Measurements from ENCODE around the gene CASP9.
"Not testable (repeated sequence)": the region's sequence is repeated elsewhere in the genome, so short reads cannot be mapped to it uniquely, and the experiment has no call there.

Gene CASP9

DNA sequence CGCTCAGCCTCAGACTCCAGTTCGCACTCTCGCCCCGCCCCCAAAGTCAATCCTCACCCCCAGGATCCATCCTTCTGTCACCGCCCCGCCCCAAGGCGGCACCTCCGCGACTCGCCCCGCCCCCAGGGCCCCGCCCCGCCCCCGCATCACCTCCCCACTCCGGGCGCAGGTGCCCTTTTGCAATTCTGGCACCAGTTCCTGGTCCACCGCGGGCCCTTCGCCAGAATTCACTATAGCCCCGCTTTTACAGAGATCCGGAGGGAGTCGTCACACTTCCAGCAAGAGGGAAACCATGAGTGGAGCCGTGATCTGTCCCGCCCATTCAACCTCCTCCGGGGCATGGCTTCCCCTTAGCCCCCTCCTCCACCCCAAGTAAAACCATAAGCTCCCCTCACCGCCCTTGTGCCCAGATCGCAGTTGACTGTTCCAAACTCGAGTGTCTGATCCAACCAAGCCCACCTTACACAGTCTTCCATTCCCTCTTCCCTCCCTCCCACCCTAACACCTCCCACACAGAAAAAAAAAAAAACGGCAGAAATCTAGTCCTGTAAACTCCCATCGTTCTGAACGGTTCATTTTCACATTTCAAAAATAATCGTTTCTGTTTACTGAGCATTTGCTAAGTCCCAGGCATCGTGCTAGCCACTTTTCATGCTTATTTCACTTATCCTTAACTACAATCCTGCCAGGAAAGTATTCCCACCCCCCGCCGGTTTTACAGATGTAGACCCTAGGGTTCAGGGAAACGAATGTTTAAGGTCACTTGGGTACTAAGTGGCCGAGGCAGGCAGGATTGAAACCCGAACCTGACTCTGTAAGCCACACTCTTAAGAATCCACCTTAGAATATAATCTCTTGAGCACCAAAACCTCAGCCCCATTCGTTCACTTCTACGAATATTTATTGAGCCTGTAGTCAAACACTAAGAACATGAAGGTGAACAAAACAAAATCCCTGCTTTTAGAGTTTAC is 1.3 kb upstream of the CASP9 start:
- no peak for DNase-seq

DNA sequence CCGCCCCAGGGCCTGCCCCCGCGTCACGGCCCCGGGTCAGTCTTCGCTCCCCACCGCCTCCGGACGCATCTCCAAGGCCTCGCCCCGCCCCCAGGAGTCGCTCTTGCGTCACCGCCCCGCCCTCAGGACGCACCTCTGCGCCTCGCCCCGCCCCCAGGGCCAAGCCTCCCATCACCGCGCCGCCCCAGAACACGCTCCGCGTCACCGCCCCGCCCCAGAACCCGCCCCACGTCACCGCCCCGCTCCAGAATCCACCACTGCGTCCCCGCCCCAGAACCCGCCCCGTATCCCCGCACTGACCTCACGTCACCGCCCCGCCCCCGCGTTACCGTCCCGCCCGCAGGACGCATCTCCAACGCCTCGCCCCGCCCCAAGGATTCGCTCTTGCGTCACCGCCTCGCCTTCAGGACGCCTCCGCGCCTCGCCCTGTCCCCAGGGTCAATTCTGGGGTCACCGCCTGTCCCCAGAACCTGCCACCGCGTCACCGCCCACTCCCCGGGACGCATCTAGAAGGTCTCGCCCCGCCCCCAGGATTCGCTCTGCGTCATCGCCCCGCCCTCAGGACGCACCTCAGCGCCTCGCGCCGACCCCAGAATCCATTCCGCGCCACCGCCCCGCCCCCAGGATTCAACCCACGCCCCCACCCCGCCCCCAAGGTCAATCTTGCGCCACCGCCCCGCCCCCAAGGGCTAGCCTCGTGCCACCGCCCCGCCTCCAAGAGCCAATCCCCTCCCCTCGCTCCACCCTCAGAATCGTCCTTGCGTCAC is 451 bp upstream of the CASP9 start:
- DNase-seq = peak; percentile 100

GRCh38 chr1:15523104-15524020 is 653 bp downstream of the CASP9 start:
- no peak for DNase-seq

GRCh38 chr1:15522551-15522950 is 1.5 kb downstream of the CASP9 start:
- no peak for DNase-seq

DNA sequence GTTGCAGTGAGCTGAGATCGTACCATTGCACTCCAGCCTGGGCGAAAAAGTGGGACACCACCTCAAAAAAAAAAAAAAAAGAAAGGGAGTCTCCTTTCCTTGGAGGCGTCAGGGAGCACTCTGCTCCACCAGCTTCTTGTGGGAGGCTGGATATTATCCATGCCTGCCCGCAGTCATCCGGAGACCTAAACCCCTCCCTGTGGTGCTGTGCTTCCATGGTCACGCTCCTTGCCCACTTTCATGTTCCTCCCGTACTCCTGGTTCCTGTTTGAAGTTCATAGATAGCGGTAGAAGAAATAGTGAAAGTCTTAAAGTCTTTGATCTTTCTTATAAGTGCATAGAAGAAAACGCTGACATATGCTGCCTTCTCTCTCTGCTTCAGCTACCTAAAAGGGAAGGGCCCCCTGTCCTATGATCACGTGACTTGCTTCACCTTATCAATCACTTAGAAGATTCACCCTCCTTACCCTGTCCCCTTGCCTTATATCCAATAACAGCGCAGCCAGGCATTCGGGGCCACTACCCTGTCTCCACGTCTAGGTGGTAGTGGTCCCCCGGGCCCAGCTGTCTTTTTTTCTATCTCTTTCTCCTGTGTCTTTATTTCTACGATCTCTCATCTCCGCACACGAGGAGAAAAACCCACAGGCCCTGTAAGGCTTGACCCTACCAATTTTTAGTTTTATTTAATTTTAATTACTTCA is 2.7 kb downstream of the CASP9 start:
- DNase-seq = not testable (repeated sequence)

DNA sequence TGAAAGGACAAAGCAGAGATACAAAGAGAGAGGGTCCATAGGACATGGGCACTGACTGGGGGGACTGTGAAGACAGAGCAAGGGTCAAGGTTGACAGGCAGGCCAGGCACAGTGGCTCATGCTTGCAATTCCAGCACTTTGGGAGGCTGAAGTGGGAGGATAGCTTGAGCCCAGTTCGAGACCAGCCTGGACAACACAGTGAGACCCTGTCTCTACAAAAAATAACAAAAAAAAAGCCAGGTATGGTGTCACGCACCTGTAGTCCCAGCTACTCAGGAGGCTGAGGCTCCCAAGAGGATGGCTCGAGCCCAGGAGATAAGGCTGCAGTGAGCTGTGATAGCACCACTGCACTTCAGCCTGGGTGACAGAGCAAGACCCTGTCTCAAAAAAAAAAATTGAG is 4.4 kb downstream of the CASP9 start:
- no peak for DNase-seq

DNA sequence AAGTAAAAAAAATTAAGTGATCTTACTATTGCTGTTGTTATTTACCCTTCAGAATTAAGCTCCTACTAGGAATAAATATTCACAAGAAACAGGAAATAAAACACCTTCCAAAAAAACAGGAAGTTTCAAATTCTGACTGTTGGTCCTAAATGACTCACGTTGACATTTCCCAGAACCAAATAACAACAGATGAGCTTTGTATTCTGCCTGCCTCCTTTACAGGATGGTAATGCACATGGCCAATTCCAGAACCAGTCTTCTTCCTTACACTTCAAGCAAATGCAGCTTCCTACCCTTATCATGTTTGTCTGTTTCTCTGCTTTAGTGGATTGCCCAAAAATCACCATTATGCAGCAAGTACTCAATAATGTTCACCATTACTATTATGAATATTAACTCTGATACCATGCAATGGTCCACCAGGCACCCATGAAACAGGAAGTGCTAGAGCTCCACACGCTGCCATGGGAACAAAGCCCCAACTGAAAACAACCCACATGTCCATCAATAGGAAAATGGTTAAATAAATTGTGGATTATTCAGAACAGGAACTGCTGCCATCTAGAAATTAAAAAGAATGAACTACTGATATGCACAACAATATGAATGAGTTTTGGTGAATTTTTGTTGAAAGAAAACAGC is 8.9 kb downstream of the CASP9 start:
- DNase-seq = no peak

GRCh38 chr1:15514557-15514956 is 9.5 kb downstream of the CASP9 start:
- not testable (repeated sequence) for DNase-seq

DNA sequence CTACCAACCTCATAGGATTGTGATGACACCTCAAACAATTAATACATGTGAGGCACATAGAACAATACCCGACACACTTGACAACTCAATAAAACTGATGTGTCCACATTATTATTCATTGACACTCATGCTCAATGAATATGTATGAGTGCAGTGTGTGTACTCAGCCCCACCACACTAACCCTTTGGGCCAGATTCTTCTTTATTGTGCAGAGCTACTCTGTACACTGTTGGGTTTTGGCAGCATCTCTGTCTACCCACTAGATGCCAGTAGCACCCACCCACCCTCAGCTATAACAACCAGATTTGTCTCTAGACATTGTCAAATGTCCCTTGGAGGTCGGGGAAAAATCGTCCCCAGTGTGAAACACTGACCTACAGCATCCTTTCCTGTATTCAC is 10.1 kb downstream of the CASP9 start:
- no peak for DNase-seq

DNA sequence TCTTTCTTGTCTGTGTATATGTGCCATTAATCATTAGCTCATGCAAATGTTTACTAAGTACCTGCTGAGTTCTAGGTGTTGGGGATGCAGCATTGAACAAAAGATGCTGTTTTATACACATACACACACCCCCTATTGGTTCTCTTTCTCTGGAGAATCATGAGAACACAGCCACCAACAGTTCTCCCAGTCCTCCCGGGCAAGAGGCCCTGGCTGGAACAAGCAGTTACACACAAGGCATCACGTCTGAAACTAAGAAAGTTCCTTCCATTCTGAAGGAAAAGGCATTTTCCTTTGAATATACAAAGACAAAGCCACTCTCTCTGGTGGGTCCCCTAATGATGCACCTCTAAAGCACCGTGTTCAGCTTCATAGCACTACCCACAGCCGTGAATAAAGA is 10.8 kb downstream of the CASP9 start:
- no peak for DNase-seq

GRCh38 chr1:15510611-15511405 is 13.2 kb downstream of the CASP9 start:
- no peak for DNase-seq

DNA sequence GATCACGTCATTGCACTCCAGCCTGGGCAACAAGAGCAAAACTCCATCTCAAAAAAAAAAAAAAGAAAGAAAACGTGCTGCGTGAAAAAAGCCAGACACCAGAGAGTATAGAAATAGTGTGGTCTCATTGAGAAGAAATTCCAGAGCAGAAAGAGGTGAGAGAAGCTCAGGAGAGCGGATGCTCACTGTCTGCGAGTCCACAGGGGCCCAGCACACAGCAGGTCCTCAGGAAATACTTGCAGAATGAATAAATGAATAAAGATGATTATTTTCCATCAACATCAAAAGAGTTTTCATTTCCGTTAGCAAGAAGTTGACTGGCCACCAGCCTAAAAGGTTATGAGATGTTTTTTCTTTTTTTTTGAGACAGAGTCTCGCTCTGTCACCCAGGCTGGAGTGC is 14.4 kb downstream of the CASP9 start:
- DNase-seq = no peak

- no peak for DNase-seq
Measured at GRCh38 chr1:15508700-15509487, 15.1 kb downstream of the CASP9 start.

DNA sequence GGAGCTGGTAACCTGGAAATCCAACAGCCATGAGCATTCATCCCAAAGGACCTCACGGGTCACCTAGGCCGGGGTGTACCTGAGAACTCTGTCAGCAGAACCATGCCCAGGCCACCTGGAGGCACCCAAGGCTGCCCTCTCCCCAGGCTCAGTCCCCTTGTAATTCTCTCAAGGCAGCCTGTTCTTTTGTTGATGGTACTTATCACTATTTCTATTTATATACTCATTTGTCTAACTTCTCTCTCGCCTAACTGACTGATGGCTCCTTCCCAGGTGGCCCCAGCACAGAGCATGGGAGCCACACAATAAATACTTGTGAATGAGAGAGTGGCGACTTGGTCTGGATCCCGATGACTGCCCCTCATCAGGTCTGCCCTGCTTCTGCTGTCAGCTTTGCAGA is 16.7 kb downstream of the CASP9 start:
- no peak for DNase-seq

GRCh38 chr1:15506831-15507230 is 17.2 kb downstream of the CASP9 start:
- DNase-seq = no peak

DNA sequence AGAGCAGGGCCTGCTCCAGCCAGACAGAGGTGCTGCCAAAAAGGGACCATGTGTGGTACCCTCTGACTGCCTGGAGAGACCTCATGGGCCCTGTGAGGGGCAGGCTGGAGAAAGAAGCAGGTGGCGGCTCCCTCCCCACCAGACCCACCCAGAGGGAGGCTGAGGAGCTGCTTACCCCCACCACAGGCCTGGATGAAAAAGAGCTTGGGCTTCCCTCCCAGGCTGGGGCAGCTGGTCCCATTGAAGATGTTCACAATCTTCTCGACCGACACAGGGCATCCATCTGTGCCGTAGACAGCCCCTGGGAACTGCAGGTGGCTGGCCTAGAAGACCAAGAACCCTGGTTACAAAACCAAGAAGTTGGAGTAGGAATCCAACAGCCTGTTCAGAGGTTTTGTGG is 19.6 kb downstream of the CASP9 start:
- no peak for DNase-seq

GRCh38 chr1:15501208-15502032 is 22.6 kb downstream of the CASP9 start:
- DNase-seq = no peak

- DNase-seq = no peak
Measured at GRCh38 chr1:15500184-15501178, 23.5 kb downstream of the CASP9 start.
